Middle frontal gyrus (tissue), 1 donor: ENCODE measurements around the gene BMS1.
A peak's percentile ranks its signal among the peaks of the same experiment; 100 is the strongest.
"Not testable (repeated sequence)": the region's sequence is repeated elsewhere in the genome, so short reads cannot be mapped to it uniquely, and the experiment has no call there.

ENCODE experiments used
- DNase-seq: peaks from one replicate; pipeline ENCODE4 v3.0.0-alpha.2; 2015; ENCODE audit warnings: low spot score; ENCODE audit errors: extremely low spot score

The BMS1 gene

GRCh38 chr10:42782446-42783180, at the start of gene BMS1:
Gene BMS1, plus strand, starts transcription at chr10:42782795. Its CDS starts 1,600 bp downstream, at chr10:42784395.
- DNase-seq = peak; percentile 84

GRCh38 chr10:42734536-42734935, 48.1 kb upstream of the BMS1 start:
- no peak for DNase-seq

GRCh38 chr10:42738679-42739078, 43.9 kb upstream of the BMS1 start:
- DNase-seq = no peak

- DNase-seq = not testable (repeated sequence)
Observed at GRCh38 chr10:42741536-42741935, 41.1 kb upstream of the BMS1 start.

- DNase-seq = no peak
Observed at GRCh38 chr10:42743697-42744096, 38.9 kb upstream of the BMS1 start.

GRCh38 chr10:42744134-42744701, 38.4 kb upstream of the BMS1 start:
- DNase-seq = no peak

GRCh38 chr10:42753126-42753506, 29.5 kb upstream of the BMS1 start:
- peak; percentile 19 for DNase-seq

- no peak for DNase-seq
Observed at GRCh38 chr10:42753507-42754154, 29.0 kb upstream of the BMS1 start.

GRCh38 chr10:42754155-42755027, 28.2 kb upstream of the BMS1 start:
- no peak for DNase-seq

- no peak for DNase-seq
Observed at GRCh38 chr10:42755028-42755451, 27.6 kb upstream of the BMS1 start.

GRCh38 chr10:42755556-42756093, 27.0 kb upstream of the BMS1 start:
- DNase-seq = no peak

- no peak for DNase-seq
Observed at GRCh38 chr10:42767906-42768305, 14.7 kb upstream of the BMS1 start.

GRCh38 chr10:42768581-42769152, 13.9 kb upstream of the BMS1 start:
- no peak for DNase-seq

GRCh38 chr10:42769173-42769572, 13.4 kb upstream of the BMS1 start:
- DNase-seq = no peak

GRCh38 chr10:42769673-42770072, 12.9 kb upstream of the BMS1 start:
- DNase-seq = no peak

- DNase-seq = no peak
Observed at GRCh38 chr10:42776681-42777080, 5.9 kb upstream of the BMS1 start.

GRCh38 chr10:42780456-42780855, 2.1 kb upstream of the BMS1 start:
- DNase-seq = no peak

- no peak for DNase-seq
Observed at GRCh38 chr10:42781893-42782445, 626 bp upstream of the BMS1 start.

- no peak for DNase-seq
Observed at GRCh38 chr10:42783181-42783549, 570 bp downstream of the BMS1 start.

- DNase-seq = no peak
Observed at GRCh38 chr10:42785759-42786158, 3.2 kb downstream of the BMS1 start.

GRCh38 chr10:42790835-42791234, 8.2 kb downstream of the BMS1 start:
- DNase-seq = no peak
